HepG2 (cell line): ENCODE data around the gene BCO2. TPM values are rescaled to one million over a fixed set of nuclear protein-coding genes. Genes with fewer than 3 reads are reported as not detected.

Experiments used
- TBX2 ChIP-seq: sonication (generic); formaldehyde crosslinking; IDR thresholded peaks from 2 replicates; pipeline ENCODE4 v1.5.0; 2020; ENCODE audit warnings: missing genetic modification reagents, mild to moderate bottlenecking, borderline replicate concordance
- U2AF1 ChIP-seq: fragments of 200-400 bp; formaldehyde crosslinking; optimal IDR thresholded peaks from 2 replicates; pipeline ENCODE3; 2017; ENCODE audit warnings: mild to moderate bottlenecking, low read depth, low read length
- ZNF430 ChIP-seq: sonication (generic); formaldehyde crosslinking; IDR thresholded peaks from 2 replicates; pipeline ENCODE4 v1.9.0; 2021; ENCODE audit warnings: mild to moderate bottlenecking, missing genetic modification reagents
- polyA plus RNA-seq, 8 experiments: library from polyadenylated mRNA; depleted of rRNA in 3 of 8; stranded (reverse) in 7 of 8; unstranded in 1 of 8; fragments of >200 nt; fragmentation: Illumina TruSeq in 4 of 8; extraction: Trizol in 4 of 8; gene quantifications; 2 replicates each; pipeline versions ENCODE4 v1.2.1 to v1.2.3, GENCODE V29; 2011 to 2016; ENCODE audit warnings: low read depth in 4 of 8, missing spikeins in 1 of 8, mixed read lengths in 1 of 8; ENCODE audit not compliant: insufficient read depth in 1 of 8
- total RNA-seq, 5 experiments: library from RNA; depleted of rRNA; stranded (reverse); fragments of >200 nt; fragmentation: Illumina TruSeq; extraction: Trizol; gene quantifications; 2 replicates each; pipeline ENCODE4 v1.2.3, GENCODE V29; 2016; ENCODE audit warnings: low read depth in 1 of 5
- TF ChIP-seq, protein P1 (sequence below): sonication (generic); formaldehyde crosslinking; IDR thresholded peaks from 2 replicates; pipeline ENCODE4 v1.4.0; 2020; ENCODE audit warnings: missing genetic modification reagents, borderline replicate concordance
- TF ChIP-seq, protein P2 (sequence below): sonication (generic); formaldehyde crosslinking; IDR thresholded peaks from 2 replicates; pipeline ENCODE4 v1.4.0; 2020; ENCODE audit warnings: missing genetic modification reagents, borderline replicate concordance
- TF ChIP-seq, protein P3 (sequence below): sonication (generic); formaldehyde crosslinking; IDR thresholded peaks from 2 replicates; pipeline ENCODE4 v1.5.1; 2020; ENCODE audit warnings: mild to moderate bottlenecking, missing genetic modification reagents, moderate library complexity

Gene BCO2
- total and polyA plus RNA-seq, 2 of the 13 experiments (the other 11 are each of a cell fraction or from before 2014, with no cell fraction given): 0.38 to 0.58 TPM

DNA sequence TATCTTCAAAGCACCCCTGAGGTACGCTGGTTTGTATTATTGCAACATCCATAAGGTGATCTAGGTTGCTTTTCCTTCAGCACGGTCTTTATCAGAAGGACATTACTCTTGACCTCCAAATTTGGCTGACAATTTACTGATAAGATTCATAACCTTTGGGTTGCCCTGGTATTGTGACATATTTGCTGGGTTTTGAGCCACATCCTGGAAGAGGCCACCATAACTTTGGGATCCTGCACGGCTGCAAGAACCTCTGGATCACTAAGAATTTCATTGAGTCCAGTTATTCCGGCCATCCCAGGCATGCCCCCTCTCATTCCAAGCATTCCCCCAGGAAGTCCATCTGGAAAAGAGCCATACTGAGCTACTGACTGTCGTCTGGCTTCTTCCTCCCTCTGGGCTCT lies 91.9 kb downstream of the BCO2 start (continued):
- TF ChIP-seq, protein P1, sequence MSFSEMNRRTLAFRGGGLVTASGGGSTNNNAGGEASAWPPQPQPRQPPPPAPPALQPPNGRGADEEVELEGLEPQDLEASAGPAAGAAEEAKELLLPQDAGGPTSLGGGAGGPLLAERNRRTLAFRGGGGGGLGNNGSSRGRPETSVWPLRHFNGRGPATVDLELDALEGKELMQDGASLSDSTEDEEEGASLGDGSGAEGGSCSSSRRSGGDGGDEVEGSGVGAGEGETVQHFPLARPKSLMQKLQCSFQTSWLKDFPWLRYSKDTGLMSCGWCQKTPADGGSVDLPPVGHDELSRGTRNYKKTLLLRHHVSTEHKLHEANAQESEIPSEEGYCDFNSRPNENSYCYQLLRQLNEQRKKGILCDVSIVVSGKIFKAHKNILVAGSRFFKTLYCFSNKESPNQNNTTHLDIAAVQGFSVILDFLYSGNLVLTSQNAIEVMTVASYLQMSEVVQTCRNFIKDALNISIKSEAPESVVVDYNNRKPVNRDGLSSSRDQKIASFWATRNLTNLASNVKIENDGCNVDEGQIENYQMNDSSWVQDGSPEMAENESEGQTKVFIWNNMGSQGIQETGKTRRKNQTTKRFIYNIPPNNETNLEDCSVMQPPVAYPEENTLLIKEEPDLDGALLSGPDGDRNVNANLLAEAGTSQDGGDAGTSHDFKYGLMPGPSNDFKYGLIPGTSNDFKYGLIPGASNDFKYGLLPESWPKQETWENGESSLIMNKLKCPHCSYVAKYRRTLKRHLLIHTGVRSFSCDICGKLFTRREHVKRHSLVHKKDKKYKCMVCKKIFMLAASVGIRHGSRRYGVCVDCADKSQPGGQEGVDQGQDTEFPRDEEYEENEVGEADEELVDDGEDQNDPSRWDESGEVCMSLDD (CRISPR knock-in tag): 0 out of 2 replicates have a peak, but pooled peaks have one; percentile 40
- TF ChIP-seq ZNF430 (CRISPR knock-in tag): no peak
- TF ChIP-seq TBX2 (CRISPR knock-in tag): no peak
- TF ChIP-seq, protein P2, sequence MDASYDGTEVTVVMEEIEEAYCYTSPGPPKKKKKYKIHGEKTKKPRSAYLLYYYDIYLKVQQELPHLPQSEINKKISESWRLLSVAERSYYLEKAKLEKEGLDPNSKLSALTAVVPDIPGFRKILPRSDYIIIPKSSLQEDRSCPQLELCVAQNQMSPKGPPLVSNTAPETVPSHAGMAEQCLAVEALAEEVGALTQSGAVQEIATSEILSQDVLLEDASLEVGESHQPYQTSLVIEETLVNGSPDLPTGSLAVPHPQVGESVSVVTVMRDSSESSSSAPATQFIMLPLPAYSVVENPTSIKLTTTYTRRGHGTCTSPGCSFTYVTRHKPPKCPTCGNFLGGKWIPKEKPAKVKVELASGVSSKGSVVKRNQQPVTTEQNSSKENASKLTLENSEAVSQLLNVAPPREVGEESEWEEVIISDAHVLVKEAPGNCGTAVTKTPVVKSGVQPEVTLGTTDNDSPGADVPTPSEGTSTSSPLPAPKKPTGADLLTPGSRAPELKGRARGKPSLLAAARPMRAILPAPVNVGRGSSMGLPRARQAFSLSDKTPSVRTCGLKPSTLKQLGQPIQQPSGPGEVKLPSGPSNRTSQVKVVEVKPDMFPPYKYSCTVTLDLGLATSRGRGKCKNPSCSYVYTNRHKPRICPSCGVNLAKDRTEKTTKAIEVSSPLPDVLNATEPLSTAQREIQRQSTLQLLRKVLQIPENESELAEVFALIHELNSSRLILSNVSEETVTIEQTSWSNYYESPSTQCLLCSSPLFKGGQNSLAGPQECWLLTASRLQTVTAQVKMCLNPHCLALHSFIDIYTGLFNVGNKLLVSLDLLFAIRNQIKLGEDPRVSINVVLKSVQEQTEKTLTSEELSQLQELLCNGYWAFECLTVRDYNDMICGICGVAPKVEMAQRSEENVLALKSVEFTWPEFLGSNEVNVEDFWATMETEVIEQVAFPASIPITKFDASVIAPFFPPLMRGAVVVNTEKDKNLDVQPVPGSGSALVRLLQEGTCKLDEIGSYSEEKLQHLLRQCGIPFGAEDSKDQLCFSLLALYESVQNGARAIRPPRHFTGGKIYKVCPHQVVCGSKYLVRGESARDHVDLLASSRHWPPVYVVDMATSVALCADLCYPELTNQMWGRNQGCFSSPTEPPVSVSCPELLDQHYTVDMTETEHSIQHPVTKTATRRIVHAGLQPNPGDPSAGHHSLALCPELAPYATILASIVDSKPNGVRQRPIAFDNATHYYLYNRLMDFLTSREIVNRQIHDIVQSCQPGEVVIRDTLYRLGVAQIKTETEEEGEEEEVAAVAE (CRISPR knock-in tag): no peak
- TF ChIP-seq, protein P3, sequence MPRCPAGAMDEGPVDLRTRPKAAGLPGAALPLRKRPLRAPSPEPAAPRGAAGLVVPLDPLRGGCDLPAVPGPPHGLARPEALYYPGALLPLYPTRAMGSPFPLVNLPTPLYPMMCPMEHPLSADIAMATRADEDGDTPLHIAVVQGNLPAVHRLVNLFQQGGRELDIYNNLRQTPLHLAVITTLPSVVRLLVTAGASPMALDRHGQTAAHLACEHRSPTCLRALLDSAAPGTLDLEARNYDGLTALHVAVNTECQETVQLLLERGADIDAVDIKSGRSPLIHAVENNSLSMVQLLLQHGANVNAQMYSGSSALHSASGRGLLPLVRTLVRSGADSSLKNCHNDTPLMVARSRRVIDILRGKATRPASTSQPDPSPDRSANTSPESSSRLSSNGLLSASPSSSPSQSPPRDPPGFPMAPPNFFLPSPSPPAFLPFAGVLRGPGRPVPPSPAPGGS (CRISPR knock-in tag): no peak
- TF ChIP-seq U2AF1: no peak
- TF ChIP-seq, all 625 proteins: peak for 4
